A673 (cell line): Measurements from ENCODE around the gene TSPO.

ENCODE experiments used
- CTCF ChIP-seq: fragments of 300-800, 200-600 bp; sonication (generic); conservative IDR thresholded peaks from 2 replicates; pipeline ENCODE4 v1.5.1; 2017; ENCODE audit warnings: low read depth, mild to moderate bottlenecking, antibody characterized with exemption, low read length, moderate library complexity, mixed read lengths
- EZH2 ChIP-seq: fragments of 200-600 bp; sonication (generic); IDR thresholded peaks from 2 replicates; pipeline ENCODE4 v1.6.1; 2017; ENCODE audit warnings: borderline replicate concordance, low read depth, mild to moderate bottlenecking, mixed read lengths, antibody characterized with exemption, low read length; ENCODE audit not compliant: poor library complexity, severe bottlenecking

GRCh38 chr22:43162412-43163150 is 11.2 kb downstream of the TSPO start:
- no peak for TF ChIP-seq CTCF
- TF ChIP-seq EZH2: no peak
